GM12892 (cell line): ENCODE measurements around the gene RNF40.
A peak's percentile ranks its signal among the peaks of the same experiment; 100 is the strongest.

Experiments
- POLR2A ChIP-seq: IDR thresholded peaks from 2 replicates; pipeline ENCODE4 v1.6.1; 2011; ENCODE audit warnings: low read depth, low read length, control low read depth
- POLR2AphosphoS5 ChIP-seq: IDR thresholded peaks from 2 replicates; pipeline ENCODE4 v1.6.1; 2011; ENCODE audit warnings: low read depth, low read length, control low read depth

GRCh38 chr16:30736995-30737793 is 24.9 kb upstream of the RNF40 start:
- TF ChIP-seq POLR2AphosphoS5 (0 out of 2 replicates have a peak, but pooled peaks have one; percentile 26), POLR2A (no peak)
